ENCODE results near the gene DDIAS. TPM values are rescaled to one million over a fixed set of nuclear protein-coding genes. Genes with fewer than 3 reads are reported as not detected.
"Not testable (repeated sequence)": the region's sequence is repeated elsewhere in the genome, so short reads cannot be mapped to it uniquely, and the experiment has no call there.

DDIAS gene
- total RNA-seq, 1 donor: 5.6 TPM

GRCh38 chr11:82903843-82904586, 2.5 kb downstream of the DDIAS start:
- TF ChIP-seq CTCF (IDR thresholded peaks at IDR 0.05; ENCODE audit: insufficient read depth, low read depth, low read length): no peak

GRCh38 chr11:82906236-82906635, 4.7 kb downstream of the DDIAS start:
- DNase-seq (ENCODE audit: low read depth): peak; percentile 54
- TF ChIP-seq CTCF (IDR thresholded peaks at IDR 0.05; ENCODE audit: insufficient read depth, low read depth, low read length): peak; percentile 37
- no peak overlapping the region for H3K4me3 ChIP-seq (ENCODE audit: low read depth, low read length)

More at GRCh38 chr11:82903843-82904586, 2.5 kb downstream of the DDIAS start:
- H3K4me3 ChIP-seq (ENCODE audit: low read depth, low read length): no peak overlapping the region
- no peak for DNase-seq (ENCODE audit: low read depth)

GRCh38 chr11:82906931-82907330, 5.4 kb downstream of the DDIAS start:
- H3K4me3 ChIP-seq (ENCODE audit: low read depth, low read length): no peak overlapping the region
- no peak for TF ChIP-seq CTCF (IDR thresholded peaks at IDR 0.05; ENCODE audit: insufficient read depth, low read depth, low read length)
- no peak for DNase-seq (ENCODE audit: low read depth)

GRCh38 chr11:82907371-82907770, 5.8 kb downstream of the DDIAS start:
- H3K4me3 ChIP-seq (ENCODE audit: low read depth, low read length): no peak overlapping the region
- TF ChIP-seq CTCF (IDR thresholded peaks at IDR 0.05; ENCODE audit: insufficient read depth, low read depth, low read length): no peak
- DNase-seq (ENCODE audit: low read depth): no peak

- no peak for TF ChIP-seq CTCF (IDR thresholded peaks at IDR 0.05; ENCODE audit: insufficient read depth, low read depth, low read length)
- H3K4me3 ChIP-seq (ENCODE audit: low read depth, low read length): no peak overlapping the region
- no peak for DNase-seq (ENCODE audit: low read depth)
Observed at GRCh38 chr11:82908311-82908710, 6.8 kb downstream of the DDIAS start.

- no peak for TF ChIP-seq CTCF (IDR thresholded peaks at IDR 0.05; ENCODE audit: insufficient read depth, low read depth, low read length)
- peak; percentile 21 for DNase-seq (ENCODE audit: low read depth)
- no peak overlapping the region for H3K4me3 ChIP-seq (ENCODE audit: low read depth, low read length)
Observed at GRCh38 chr11:82909015-82909640, 7.6 kb downstream of the DDIAS start.

GRCh38 chr11:82919786-82920185, 18.2 kb downstream of the DDIAS start:
- H3K4me3 ChIP-seq (ENCODE audit: low read depth, low read length); DNase-seq (ENCODE audit: low read depth): not testable (repeated sequence)

- DNase-seq (ENCODE audit: low read depth): not testable (repeated sequence)
Observed at GRCh38 chr11:82920227-82920626, 18.7 kb downstream of the DDIAS start.

GRCh38 chr11:82922396-82923173, 21.0 kb downstream of the DDIAS start:
- DNase-seq (ENCODE audit: low read depth); H3K4me3 ChIP-seq (ENCODE audit: low read depth, low read length): not testable (repeated sequence)

More at GRCh38 chr11:82920227-82920626, 18.7 kb downstream of the DDIAS start:
- not testable (repeated sequence) for H3K4me3 ChIP-seq (ENCODE audit: low read depth, low read length)

All from fibroblast of villous mesenchyme (primary cell).